Adipocyte (in vitro differentiated cells): ENCODE measurements around the gene DUSP1.
A peak's percentile ranks its signal among the peaks of the same experiment; 100 is the strongest.
"Not testable (repeated sequence)": the region's sequence is repeated elsewhere in the genome, so short reads cannot be mapped to it uniquely, and the experiment has no call there.

Experiments used
- DNase-seq: peaks from one replicate; pipeline ENCODE4 v3.0.0-alpha.2; 2015; ENCODE audit warnings: low read depth
- H3K27me3 ChIP-seq: replicated peaks from 2 replicates; pipeline ENCODE4 v1.7.0; 2013; ENCODE audit warnings: mild to moderate bottlenecking, low read length, moderate library complexity; ENCODE audit not compliant: control insufficient read depth, insufficient read depth
- H3K36me3 ChIP-seq: 2 replicates; pipeline ENCODE4 v1.7.0; 2013; ENCODE audit warnings: low read length, mild to moderate bottlenecking, moderate library complexity; ENCODE audit not compliant: control insufficient read depth, insufficient read depth, severe bottlenecking
- H3K4me1 ChIP-seq: 2 replicates; pipeline ENCODE4 v1.7.0; 2013; ENCODE audit warnings: mild to moderate bottlenecking, low read length, moderate library complexity; ENCODE audit not compliant: control insufficient read depth, insufficient read depth
- H3K4me3 ChIP-seq: 2 replicates; pipeline ENCODE4 v1.7.0; 2013; ENCODE audit warnings: mild to moderate bottlenecking, low read length, moderate library complexity
- H3K9ac ChIP-seq: 2 replicates; pipeline ENCODE4 v1.7.0; 2013; ENCODE audit warnings: mild to moderate bottlenecking, low read length, moderate library complexity
- H3K9me3 ChIP-seq: 2 replicates; pipeline ENCODE4 v1.7.0; 2013; ENCODE audit warnings: mild to moderate bottlenecking, low read length, moderate library complexity; ENCODE audit not compliant: control insufficient read depth

DUSP1 gene, protein sequence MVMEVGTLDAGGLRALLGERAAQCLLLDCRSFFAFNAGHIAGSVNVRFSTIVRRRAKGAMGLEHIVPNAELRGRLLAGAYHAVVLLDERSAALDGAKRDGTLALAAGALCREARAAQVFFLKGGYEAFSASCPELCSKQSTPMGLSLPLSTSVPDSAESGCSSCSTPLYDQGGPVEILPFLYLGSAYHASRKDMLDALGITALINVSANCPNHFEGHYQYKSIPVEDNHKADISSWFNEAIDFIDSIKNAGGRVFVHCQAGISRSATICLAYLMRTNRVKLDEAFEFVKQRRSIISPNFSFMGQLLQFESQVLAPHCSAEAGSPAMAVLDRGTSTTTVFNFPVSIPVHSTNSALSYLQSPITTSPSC

DNA sequence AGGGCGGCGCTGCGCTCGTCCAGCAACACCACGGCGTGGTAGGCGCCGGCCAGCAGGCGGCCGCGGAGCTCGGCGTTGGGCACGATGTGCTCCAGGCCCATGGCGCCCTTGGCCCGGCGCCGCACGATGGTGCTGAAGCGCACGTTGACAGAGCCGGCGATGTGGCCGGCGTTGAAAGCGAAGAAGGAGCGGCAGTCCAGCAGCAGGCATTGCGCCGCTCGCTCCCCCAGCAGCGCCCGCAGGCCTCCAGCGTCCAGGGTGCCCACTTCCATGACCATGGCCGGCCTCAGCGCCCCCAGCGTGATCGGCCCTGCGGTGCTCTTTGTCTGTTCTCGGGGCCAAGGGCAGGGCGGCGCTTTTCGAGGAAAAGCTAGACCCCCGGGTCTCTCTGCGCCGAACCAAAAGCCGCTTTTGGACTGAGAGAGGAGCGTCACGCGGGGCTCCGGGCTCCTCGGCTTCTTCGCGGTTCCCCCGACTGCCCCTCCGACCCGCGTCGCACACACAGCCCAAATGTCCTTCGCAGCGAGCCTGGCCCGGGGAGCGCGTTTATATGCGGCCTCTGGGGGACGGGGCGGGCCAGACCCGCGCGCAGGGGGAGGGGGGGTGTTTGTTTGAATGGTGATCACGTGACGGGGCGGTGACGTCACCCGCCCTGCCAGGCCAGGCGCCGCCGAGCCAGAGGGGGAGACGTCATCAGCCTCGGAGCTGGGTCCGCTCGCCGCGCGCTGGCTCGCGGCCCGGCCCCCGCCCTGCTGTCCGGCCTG lies at the start of gene DUSP1:
TSS of gene DUSP1 (minus strand) at position 521 of the 764 bp plus-strand sequence. CDS start at position 278, 243 bp downstream.
- Histone ChIP-seq H3K4me3 (peak within 1 kb of the TSS; percentile 96), H3K4me1 (peaks cover 51% of the 10 kb centered on the region), H3K36me3 (peaks cover 34% of the 10 kb centered on the region), H3K9me3 (no peaks in the 10 kb centered on the region), H3K9ac (peak within 1 kb of the TSS; percentile 98), H3K27me3 (no peaks in the 10 kb centered on the region)
- peak; percentile 99 for DNase-seq

GRCh38 chr5:172820046-172820767 lies 49.2 kb upstream of the DUSP1 start:
- H3K9ac ChIP-seq = no peak overlapping the region
- no peaks in the 10 kb centered on the region for H3K36me3 ChIP-seq
- H3K4me1 ChIP-seq = peaks cover 8% of the 10 kb centered on the region
- no peak overlapping the region for H3K4me3 ChIP-seq
- H3K27me3 ChIP-seq = no peaks in the 10 kb centered on the region
- no peak for DNase-seq
- peaks cover 2% of the 10 kb centered on the region for H3K9me3 ChIP-seq

DNA sequence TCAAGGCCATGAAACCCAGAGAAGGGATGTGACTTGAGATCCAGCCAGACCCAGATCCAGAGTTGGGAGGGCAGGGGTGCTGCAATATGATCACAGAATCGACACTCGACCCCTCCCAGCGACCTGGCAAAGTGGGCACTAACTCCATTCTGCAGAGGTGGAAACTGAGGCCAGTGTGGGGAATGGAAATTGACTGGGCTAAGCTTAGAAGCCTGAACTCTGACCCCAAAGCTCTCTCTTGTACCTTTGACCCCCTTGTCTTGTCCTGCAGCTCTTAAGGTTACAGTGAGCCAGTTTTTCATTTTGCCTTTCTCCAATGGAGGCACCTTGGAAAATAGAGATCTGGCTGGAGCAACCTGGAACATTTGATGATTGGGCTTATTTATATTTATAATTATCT lies 48.6 kb upstream of the DUSP1 start:
- no peak overlapping the region for H3K4me3 ChIP-seq
- peaks cover 8% of the 10 kb centered on the region for H3K4me1 ChIP-seq
- no peak overlapping the region for H3K9ac ChIP-seq

GRCh38 chr5:172818081-172818480 lies 47.1 kb upstream of the DUSP1 start:
- peaks cover 8% of the 10 kb centered on the region for H3K4me1 ChIP-seq
- H3K27me3 ChIP-seq = no peaks in the 10 kb centered on the region
- DNase-seq = no peak
- no peak overlapping the region for H3K4me3 ChIP-seq
- no peak overlapping the region for H3K9ac ChIP-seq
- H3K36me3 ChIP-seq = no peaks in the 10 kb centered on the region
- H3K9me3 ChIP-seq = no peaks in the 10 kb centered on the region

More for the DNA sequence above, 48.6 kb upstream of the DUSP1 start:
- Histone ChIP-seq H3K36me3 (no peaks in the 10 kb centered on the region), H3K27me3 (no peaks in the 10 kb centered on the region), H3K9me3 (no peaks in the 10 kb centered on the region)
- DNase-seq = no peak

GRCh38 chr5:172817664-172818063 lies 46.7 kb upstream of the DUSP1 start:
- no peak for DNase-seq
- H3K36me3 ChIP-seq = no peaks in the 10 kb centered on the region
- no peaks in the 10 kb centered on the region for H3K9me3 ChIP-seq
- H3K4me3 ChIP-seq = no peak overlapping the region
- peaks cover 8% of the 10 kb centered on the region for H3K4me1 ChIP-seq
- no peak overlapping the region for H3K9ac ChIP-seq
- no peaks in the 10 kb centered on the region for H3K27me3 ChIP-seq

DNA sequence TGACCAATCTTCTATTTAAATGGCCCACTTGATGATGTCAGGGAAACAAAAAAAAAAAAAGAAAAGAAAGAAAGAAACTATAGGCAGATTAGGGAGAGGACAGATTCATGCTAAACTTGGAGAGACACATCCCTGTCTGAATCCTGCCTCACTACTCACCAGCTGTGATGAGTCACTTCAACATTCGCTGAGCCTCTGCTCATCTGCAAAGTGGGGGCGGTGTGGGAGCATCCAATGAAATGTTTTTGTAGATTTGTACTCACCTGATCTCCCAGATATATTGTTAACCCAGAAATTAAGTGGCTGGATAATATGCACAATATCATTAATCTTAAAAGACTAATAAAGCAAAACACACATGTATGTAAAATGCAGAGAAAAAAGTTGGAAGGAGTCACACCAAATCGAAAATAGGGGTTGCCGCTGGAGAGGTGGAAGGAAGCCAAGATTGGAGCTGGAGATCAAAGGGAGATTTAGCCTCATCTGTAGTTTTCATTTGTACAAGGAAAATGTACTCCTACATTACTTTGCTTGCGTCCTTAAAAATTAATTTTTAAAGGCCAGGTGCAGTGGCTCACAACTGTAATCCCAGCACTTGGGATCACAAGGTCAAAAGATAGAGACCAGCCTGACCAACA lies 46.0 kb upstream of the DUSP1 start:
- Histone ChIP-seq H3K9me3 (no peaks in the 10 kb centered on the region), H3K9ac (no peak overlapping the region), H3K27me3 (no peaks in the 10 kb centered on the region), H3K36me3 (no peaks in the 10 kb centered on the region), H3K4me3 (no peak overlapping the region), H3K4me1 (peaks cover 8% of the 10 kb centered on the region)
- DNase-seq = peak; percentile 77

DNA sequence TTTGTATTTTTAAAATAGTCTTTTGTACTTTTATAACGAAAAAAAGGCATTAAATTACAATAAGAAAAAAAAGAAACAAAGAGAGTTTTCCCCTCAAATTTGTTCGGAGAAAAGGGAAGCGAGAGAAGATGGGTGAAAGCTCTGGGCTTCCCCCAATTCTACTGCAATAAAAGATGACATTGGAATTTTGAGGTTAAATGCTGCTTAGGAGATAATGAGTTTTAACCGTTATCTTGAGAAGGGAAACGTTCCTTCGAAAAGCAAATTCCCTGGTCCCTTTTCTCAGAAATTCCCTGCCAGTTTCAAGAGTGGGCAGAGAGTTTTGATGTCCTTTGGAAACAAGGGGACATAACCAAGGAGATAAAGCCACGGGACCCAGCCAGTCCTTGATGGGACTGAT lies 44.6 kb upstream of the DUSP1 start:
- Histone ChIP-seq H3K4me3 (no peak overlapping the region), H3K9ac (no peak overlapping the region), H3K9me3 (no peaks in the 10 kb centered on the region), H3K27me3 (no peaks in the 10 kb centered on the region), H3K4me1 (peaks cover 8% of the 10 kb centered on the region), H3K36me3 (no peaks in the 10 kb centered on the region)
- no peak for DNase-seq

DNA sequence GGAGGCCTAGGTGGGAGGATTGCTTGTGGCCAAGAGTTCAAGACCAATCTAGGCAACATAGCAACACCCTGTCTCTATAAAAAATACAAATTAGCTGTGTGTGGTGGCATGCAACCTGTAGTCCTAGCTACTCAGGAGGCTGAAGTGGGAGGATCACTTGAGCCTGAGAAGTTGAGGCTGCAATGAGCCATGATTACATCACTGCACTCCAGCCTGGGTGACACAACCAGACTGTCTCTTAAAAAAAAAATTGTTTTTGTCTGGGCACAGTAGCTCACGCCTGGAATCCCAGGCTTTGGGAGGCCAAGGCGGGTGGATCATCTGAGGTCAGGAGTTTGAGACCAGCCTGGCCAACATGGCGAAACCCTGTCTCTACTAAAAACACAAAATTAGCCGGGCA lies 40.0 kb upstream of the DUSP1 start:
- not testable (repeated sequence) for H3K4me1 ChIP-seq, H3K27me3 ChIP-seq, H3K9ac ChIP-seq, H3K4me3 ChIP-seq, H3K36me3 ChIP-seq, DNase-seq, H3K9me3 ChIP-seq

DNA sequence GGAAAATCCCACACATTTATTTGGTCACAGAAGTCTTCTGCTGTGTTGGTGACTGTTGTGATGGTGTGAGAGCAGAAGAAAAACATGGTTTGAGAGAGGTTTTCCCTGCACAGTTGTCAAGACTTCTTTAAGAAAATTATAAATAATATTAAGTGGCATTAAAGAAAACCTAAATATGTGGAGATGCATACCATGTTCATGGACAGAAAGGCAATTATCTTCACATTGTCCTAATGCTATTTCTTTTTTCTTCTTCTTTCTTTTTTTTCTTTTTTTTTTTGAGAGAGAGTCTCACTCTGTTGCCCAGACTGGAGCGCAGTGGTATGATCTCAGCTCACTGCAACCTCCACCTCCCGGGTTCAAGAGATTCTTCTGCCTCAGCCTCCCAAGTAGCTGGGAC lies 38.8 kb upstream of the DUSP1 start:
- no peaks in the 10 kb centered on the region for H3K27me3 ChIP-seq
- H3K4me1 ChIP-seq = peaks cover 8% of the 10 kb centered on the region
- no peak overlapping the region for H3K4me3 ChIP-seq
- no peaks in the 10 kb centered on the region for H3K9me3 ChIP-seq
- DNase-seq = no peak
- no peak overlapping the region for H3K9ac ChIP-seq
- H3K36me3 ChIP-seq = no peaks in the 10 kb centered on the region

- Histone ChIP-seq H3K9ac (peak overlapping the region; percentile 86), H3K9me3 (no peaks in the 10 kb centered on the region), H3K36me3 (no peaks in the 10 kb centered on the region), H3K4me3 (peak overlapping the region; percentile 78), H3K4me1 (peaks cover 11% of the 10 kb centered on the region), H3K27me3 (no peaks in the 10 kb centered on the region)
- DNase-seq = no peak
These were observed 36.8 kb upstream of the DUSP1 start for GRCh38 chr5:172807766-172808311.
